ENCODE results near the gene KRTAP20-2.

DNA sequence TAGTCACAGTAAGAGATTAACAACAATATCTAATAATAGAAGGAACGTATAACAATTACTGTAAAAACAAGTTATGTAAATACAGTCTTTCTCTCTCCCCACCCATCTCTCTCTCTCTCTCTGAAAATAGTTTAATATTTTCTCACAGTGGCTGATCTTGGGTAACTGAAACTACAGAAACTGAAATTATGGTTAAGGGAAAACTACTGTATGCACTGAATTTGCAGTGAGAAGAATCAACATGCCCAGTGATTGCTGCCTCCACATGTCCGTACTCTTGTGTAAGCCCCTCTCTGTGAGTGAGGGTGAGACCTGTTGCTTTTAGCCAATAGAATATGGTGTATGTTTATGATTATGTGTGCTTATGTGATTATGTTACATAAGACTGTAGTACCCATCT, 22.9 kb upstream of the KRTAP20-2 start:
- TF ChIP-seq, protein P1, sequence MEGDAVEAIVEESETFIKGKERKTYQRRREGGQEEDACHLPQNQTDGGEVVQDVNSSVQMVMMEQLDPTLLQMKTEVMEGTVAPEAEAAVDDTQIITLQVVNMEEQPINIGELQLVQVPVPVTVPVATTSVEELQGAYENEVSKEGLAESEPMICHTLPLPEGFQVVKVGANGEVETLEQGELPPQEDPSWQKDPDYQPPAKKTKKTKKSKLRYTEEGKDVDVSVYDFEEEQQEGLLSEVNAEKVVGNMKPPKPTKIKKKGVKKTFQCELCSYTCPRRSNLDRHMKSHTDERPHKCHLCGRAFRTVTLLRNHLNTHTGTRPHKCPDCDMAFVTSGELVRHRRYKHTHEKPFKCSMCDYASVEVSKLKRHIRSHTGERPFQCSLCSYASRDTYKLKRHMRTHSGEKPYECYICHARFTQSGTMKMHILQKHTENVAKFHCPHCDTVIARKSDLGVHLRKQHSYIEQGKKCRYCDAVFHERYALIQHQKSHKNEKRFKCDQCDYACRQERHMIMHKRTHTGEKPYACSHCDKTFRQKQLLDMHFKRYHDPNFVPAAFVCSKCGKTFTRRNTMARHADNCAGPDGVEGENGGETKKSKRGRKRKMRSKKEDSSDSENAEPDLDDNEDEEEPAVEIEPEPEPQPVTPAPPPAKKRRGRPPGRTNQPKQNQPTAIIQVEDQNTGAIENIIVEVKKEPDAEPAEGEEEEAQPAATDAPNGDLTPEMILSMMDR (IDR thresholded peaks at IDR 0.05) = no peak
- no peak for TF ChIP-seq POLR2A (IDR thresholded peaks at IDR 0.05)
